Aorta (tissue), 5 donors: ENCODE measurements around the gene ABAT. TPM values are rescaled to one million over a fixed set of nuclear protein-coding genes. Genes with fewer than 3 reads are reported as not detected.
"Not testable (repeated sequence)": the region's sequence is repeated elsewhere in the genome, so short reads cannot be mapped to it uniquely, and the experiment has no call there.

Experiments used
- ATAC-seq: fragments of 200-7000 bp; cut with Tn5 transposase; one replicate; pipeline ENCODE4 v1.9.1; 2022; ENCODE audit warnings: moderate library complexity; ENCODE audit not compliant: low FRiP score
- DNase-seq, 2 donors: peaks; one replicate each; pipeline ENCODE4 v3.0.0-alpha.2; 2020
- H3K27ac ChIP-seq, 2 donors: one replicate each; pipeline ENCODE4 v1.5.1; 2013; ENCODE audit warnings: low read length in 2 of 2, mild to moderate bottlenecking in 2 of 2, moderate library complexity in 2 of 2, control low read depth in 1 of 2, inconsistent platforms in 1 of 2, low read depth in 1 of 2
- H3K27me3 ChIP-seq, 2 donors: one replicate each; pipeline ENCODE4 v1.6.1; 2013; ENCODE audit warnings: control low read depth in 1 of 2, low read length in 1 of 2, mild to moderate bottlenecking in 1 of 2, moderate library complexity in 1 of 2; ENCODE audit not compliant: insufficient read depth in 2 of 2, control insufficient read depth in 1 of 2
- H3K36me3 ChIP-seq, 2 donors: one replicate each; pipeline ENCODE4 v1.6.1; 2013; ENCODE audit warnings: control low read depth in 1 of 2, low read length in 1 of 2, mild to moderate bottlenecking in 1 of 2; ENCODE audit not compliant: insufficient read depth in 2 of 2, control insufficient read depth in 1 of 2
- H3K4me1 ChIP-seq, 2 donors: one replicate each; pipeline ENCODE4 v1.6.1; 2013; ENCODE audit warnings: low read length in 2 of 2, control low read depth in 1 of 2, mild to moderate bottlenecking in 1 of 2, moderate library complexity in 1 of 2; ENCODE audit not compliant: insufficient read depth in 2 of 2, control insufficient read depth in 1 of 2
- H3K4me3 ChIP-seq, 2 donors: one replicate each; pipeline ENCODE4 v1.5.1; 2013; ENCODE audit warnings: low read length in 2 of 2, control low read depth in 1 of 2, mild to moderate bottlenecking in 1 of 2
- H3K9me3 ChIP-seq: one replicate; pipeline ENCODE4 v1.6.1; 2013; ENCODE audit warnings: mild to moderate bottlenecking, low read length; ENCODE audit not compliant: control insufficient read depth
- WGBS, 2 donors: extraction: QIAGEN DNeasy Blood & Tissue Kit; methylation state at CpG; one replicate each; pipeline ENCODE4 v1.1.7; 2013; 5-methylcytosine and 5-hydroxymethylcytosine counted together
- intact Hi-C, 2 donors: fragments of 100-400 bp; cut with DNase I; formaldehyde crosslinking; loops; one replicate each; pipeline versions ENCODE4 v1.14.2 to v1.15.0; 2022
- polyA plus RNA-seq, 2 donors: library from polyadenylated mRNA; stranded (reverse); fragments of 200-250 nt; gene quantifications; one replicate each; pipeline ENCODE4 v1.2.3, GENCODE V29; 2013
- total RNA-seq, 2 donors: library from RNA; stranded (reverse); fragmentation: NEBNext Ultra II Directional; extraction: Animal tissue kit (Norgen Biotek cat#: 25700); gene quantifications; one replicate each; pipeline ENCODE4 v1.2.1, GENCODE V29; 2021
- donor health status: healthy with polysubstance abuse.
- donor health status: Bipolar disorder and iron deficiency.
- donor health status: DM: no; HTN: no; CAD: no.
- donor health status: DM: no; HTN: no; CAD: no.
- donor health status: DM: yes; HTN: yes; CAD: no.

Gene ABAT
- total and polyA plus RNA-seq, 4 donors, result 6.6 to 11.5 (median 9.6) TPM

- ATAC-seq, result no peak
- Histone ChIP-seq H3K4me3 (no peak overlapping the region), H3K4me1 (no peaks in the 10 kb centered on the region), H3K36me3 (peaks cover 0 to 2% of the 10 kb centered on the region in 2 donors), H3K27me3 (no peaks in the 10 kb centered on the region), H3K27ac (no peak overlapping the region), H3K9me3 (no peaks in the 10 kb centered on the region)
- WGBS, 2 donors, result 92 to 93% methylated on average over 2 of the region's 2 CpGs
- no peak for DNase-seq
- intact Hi-C loops, result no loop called here
These were observed 29.3 kb downstream of the ABAT start for GRCh38 chr16:8703693-8704092.

GRCh38 chr16:8704098-8704497 lies 29.7 kb downstream of the ABAT start:
- no peaks in the 10 kb centered on the region for H3K9me3 ChIP-seq

GRCh38 chr16:8705100-8705822 lies 30.8 kb downstream of the ABAT start:
- ATAC-seq, H3K4me1 ChIP-seq, H3K27me3 ChIP-seq, intact Hi-C loops, H3K27ac ChIP-seq, H3K36me3 ChIP-seq, H3K9me3 ChIP-seq, H3K4me3 ChIP-seq, DNase-seq: not testable (repeated sequence)
- 45 to 48% methylated on average over 4 of the region's 4 CpGs for WGBS, 2 donors

More at GRCh38 chr16:8704098-8704497, 29.7 kb downstream of the ABAT start:
- H3K27ac ChIP-seq, result no peak overlapping the region
- H3K36me3 ChIP-seq, result peaks cover 0 to 2% of the 10 kb centered on the region in 2 donors
- intact Hi-C loops, result no loop called here
- 90 to 94% methylated on average over 3 of the region's 3 CpGs for WGBS, 2 donors
- no peaks in the 10 kb centered on the region for H3K27me3 ChIP-seq
- DNase-seq (no peak), ATAC-seq (no peak)
- H3K4me3 ChIP-seq, result no peak overlapping the region
- no peaks in the 10 kb centered on the region for H3K4me1 ChIP-seq

- Histone ChIP-seq H3K4me3 (no peak overlapping the region), H3K9me3 (no peaks in the 10 kb centered on the region), H3K4me1 (no peaks in the 10 kb centered on the region), H3K27me3 (no peaks in the 10 kb centered on the region), H3K36me3 (no peaks in the 10 kb centered on the region), H3K27ac (no peak overlapping the region)
- DNase-seq (no peak), ATAC-seq (no peak)
- WGBS, 2 donors, result 63 to 64% methylated on average over 4 of the region's 4 CpGs
- intact Hi-C loops, result no loop called here
These were observed 34.1 kb downstream of the ABAT start for GRCh38 chr16:8708536-8708935.

GRCh38 chr16:8712589-8713361 lies 38.4 kb downstream of the ABAT start:
- intact Hi-C loops, result no loop called here
- WGBS, 2 donors, result 17 to 19% methylated on average over 27 of the region's 27 CpGs
- no peaks in the 10 kb centered on the region for H3K36me3 ChIP-seq
- H3K4me1 ChIP-seq, result no peaks in the 10 kb centered on the region
- ATAC-seq (no peak), DNase-seq (no peak)
- H3K4me3 ChIP-seq, result no peak overlapping the region
- H3K27ac ChIP-seq, result no peak overlapping the region
- H3K27me3 ChIP-seq, result no peaks in the 10 kb centered on the region
- H3K9me3 ChIP-seq, result peaks cover 1% of the 10 kb centered on the region

GRCh38 chr16:8713635-8714172 lies 39.3 kb downstream of the ABAT start:
- intact Hi-C loops, result no loop called here
- H3K27me3 ChIP-seq, result no peaks in the 10 kb centered on the region
- H3K4me3 ChIP-seq, result no peak overlapping the region
- no peaks in the 10 kb centered on the region for H3K36me3 ChIP-seq
- no peaks in the 10 kb centered on the region for H3K4me1 ChIP-seq
- no peak for ATAC-seq
- H3K9me3 ChIP-seq, result peaks cover 1% of the 10 kb centered on the region
- H3K27ac ChIP-seq, result no peak overlapping the region
- WGBS, 2 donors, result 78 to 80% methylated on average over 10 of the region's 10 CpGs
- no peak for DNase-seq

GRCh38 chr16:8714174-8714573 lies 39.8 kb downstream of the ABAT start:
- H3K9me3 ChIP-seq, result peaks cover 1% of the 10 kb centered on the region
- no peaks in the 10 kb centered on the region for H3K27me3 ChIP-seq
- no peak overlapping the region for H3K27ac ChIP-seq
- DNase-seq (no peak), ATAC-seq (no peak)
- WGBS, 2 donors, result 78 to 83% methylated on average over 7 of the region's 7 CpGs
- no peaks in the 10 kb centered on the region for H3K36me3 ChIP-seq
- no peak overlapping the region for H3K4me3 ChIP-seq
- no peaks in the 10 kb centered on the region for H3K4me1 ChIP-seq
- intact Hi-C loops, result no loop called here

GRCh38 chr16:8714807-8715206 lies 40.4 kb downstream of the ABAT start:
- ATAC-seq, result no peak
- intact Hi-C loops, result no loop called here

More at GRCh38 chr16:8714807-8715206, 40.4 kb downstream of the ABAT start:
- no peaks in the 10 kb centered on the region for H3K36me3 ChIP-seq
- H3K9me3 ChIP-seq, result peaks cover 1% of the 10 kb centered on the region
- WGBS, 2 donors, result 84 to 86% methylated on average over 13 to 14 of the region's 14 CpGs
- no peak overlapping the region for H3K4me3 ChIP-seq
- no peaks in the 10 kb centered on the region for H3K27me3 ChIP-seq
- no peaks in the 10 kb centered on the region for H3K4me1 ChIP-seq
- no peak overlapping the region for H3K27ac ChIP-seq
- no peak for DNase-seq
